NT2/D1 (cell line): ENCODE data around the gene CCDC69.

Experiments
- SUZ12 ChIP-seq: IDR thresholded peaks from 2 replicates; pipeline ENCODE4 v1.6.1; 2011; ENCODE audit not compliant: insufficient read length, insufficient read depth; ENCODE audit errors: extremely low read depth
- YY1 ChIP-seq: IDR thresholded peaks from 2 replicates; pipeline ENCODE4 v1.6.1; 2011; ENCODE audit not compliant: insufficient read length, insufficient read depth
- ZNF274 ChIP-seq: IDR thresholded peaks from 2 replicates; pipeline ENCODE4 v1.6.1; 2011; ENCODE audit warnings: mild to moderate bottlenecking, low read depth, low read length

GRCh38 chr5:151223447-151224264 is at the start of gene CCDC69:
- no peak for TF ChIP-seq ZNF274
- TF ChIP-seq YY1, result no peak
- no peak for TF ChIP-seq SUZ12
